AG10803 (cell line): ENCODE results near the gene NUCB1.

Source experiments
- DNase-seq: peaks from one replicate; pipeline ENCODE4 v3.0.0; 2010; ENCODE audit warnings: low read depth
- H3K4me3 ChIP-seq: 2 replicates; pipeline ENCODE4 v1.5.1; 2011; ENCODE audit warnings: mild to moderate bottlenecking, low read length, control low read depth
- CTCF ChIP-seq: conservative IDR thresholded peaks from 2 replicates; pipeline ENCODE4 v1.5.1; 2011; ENCODE audit warnings: mild to moderate bottlenecking, low read length, control low read depth, inconsistent platforms

The NUCB1 gene

DNA sequence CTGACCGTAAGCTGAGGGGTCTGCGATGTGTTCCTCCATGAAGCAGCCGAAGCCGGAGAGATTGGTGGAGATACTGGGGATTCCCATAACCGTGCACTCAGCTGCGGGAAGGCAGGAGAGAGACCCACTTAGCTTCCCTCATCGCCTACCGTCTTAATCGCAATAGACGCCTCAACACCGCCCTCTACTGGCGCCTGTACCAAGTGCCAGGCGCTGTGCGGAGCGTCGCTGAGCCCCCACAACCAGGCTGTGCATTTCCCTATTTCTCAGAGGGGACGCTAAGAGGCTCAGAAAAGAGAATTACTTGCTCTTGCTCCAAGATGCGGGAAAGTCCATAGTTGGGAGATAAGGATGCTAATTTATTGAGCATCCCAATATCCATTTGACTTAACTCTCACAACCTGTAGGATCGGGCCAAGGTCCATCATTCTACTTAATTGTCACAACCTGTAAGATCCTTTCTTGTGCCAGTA, 70.8 kb downstream of the NUCB1 start:
- no peak overlapping the region for H3K4me3 ChIP-seq
- peak; percentile 66 for DNase-seq
- TF ChIP-seq CTCF, result peak; percentile 90
